Activated CD4-positive, alpha-beta T cell treated with anti-CD3 and anti-CD28 coated beads, Interleukin-2, amount 10 ng/mL, durations not matched to agents 24 days and 14 days (primary cell): Measurements from ENCODE around the gene SPNS2. TPM values are rescaled to one million over a fixed set of nuclear protein-coding genes. Genes with fewer than 3 reads are reported as not detected.

ENCODE experiments used
- DNase-seq: peaks from one replicate; pipeline ENCODE4 v3.0.0; 2022
- H3K27ac Mint-ChIP-seq: one replicate; pipeline ENCODE4 v1.8.0; 2022; ENCODE audit warnings: mild to moderate bottlenecking, mixed read lengths
- H3K27me3 Mint-ChIP-seq: one replicate; pipeline ENCODE4 v1.8.0; 2022; ENCODE audit warnings: mixed read lengths
- H3K36me3 Mint-ChIP-seq: one replicate; pipeline ENCODE4 v1.8.0; 2022; ENCODE audit warnings: low read depth, mild to moderate bottlenecking, mixed read lengths
- H3K4me1 Mint-ChIP-seq: one replicate; pipeline ENCODE4 v1.8.0; 2021; ENCODE audit warnings: mixed read lengths
- H3K4me3 Mint-ChIP-seq: one replicate; pipeline ENCODE4 v1.8.0; 2022; ENCODE audit warnings: mild to moderate bottlenecking, moderate library complexity, mixed read lengths
- H3K9me3 Mint-ChIP-seq: one replicate; pipeline ENCODE4 v1.8.0; 2021; ENCODE audit warnings: mixed read lengths
- intact Hi-C: fragments of 100-400 bp; cut with micrococcal nuclease; formaldehyde crosslinking; loops from one replicate; pipeline ENCODE4 v1.15.1; 2023
- total RNA-seq: library from RNA; stranded (reverse); gene quantifications from 2 replicates; pipeline ENCODE4 v1.2.3, GENCODE V29; 2022

SPNS2 gene
- total RNA-seq, 1 donor from 2014 or later: 0.28 TPM

DNA sequence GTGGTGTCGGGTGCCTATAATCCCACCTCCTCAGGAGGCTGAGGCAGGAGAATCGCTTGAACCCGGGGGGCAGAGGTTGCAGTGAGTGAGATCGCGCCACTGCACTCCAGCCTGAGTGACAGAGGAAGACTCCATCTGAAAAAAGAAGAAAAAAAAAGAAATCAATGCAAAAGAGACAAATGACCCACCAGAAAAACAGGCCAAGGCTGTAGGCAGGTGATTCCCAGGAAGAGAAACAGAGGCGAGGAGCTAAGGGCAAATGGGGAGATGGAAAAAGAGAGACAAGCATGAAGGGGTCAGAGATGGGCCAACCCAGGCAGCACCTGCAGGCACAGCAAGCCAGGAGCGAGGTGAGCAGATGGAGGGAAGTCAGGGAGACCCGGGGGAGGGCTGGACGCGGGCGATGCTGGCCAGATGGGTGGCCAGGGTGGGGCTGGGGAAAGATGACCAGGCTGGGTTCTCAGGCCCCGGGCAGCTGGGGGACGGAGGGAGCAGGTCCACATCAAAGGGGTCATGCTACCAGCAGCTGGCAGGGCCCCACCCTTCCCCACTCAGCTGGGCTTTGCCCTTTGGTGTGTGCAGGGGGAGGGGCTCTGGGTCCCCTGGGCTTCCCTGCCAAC is 31.0 kb downstream of the SPNS2 start:
- peaks cover 9% of the 10 kb centered on the region for H3K27me3 Mint-ChIP-seq
- no peak overlapping the region for H3K27ac Mint-ChIP-seq
- no peaks in the 10 kb centered on the region for H3K9me3 Mint-ChIP-seq
- H3K36me3 Mint-ChIP-seq: no peaks in the 10 kb centered on the region
- DNase-seq: no peak
- peaks cover 4% of the 10 kb centered on the region for H3K4me1 Mint-ChIP-seq
- H3K4me3 Mint-ChIP-seq: no peak overlapping the region
- intact Hi-C loops: loop anchor here (10.0 kb wide), 1 partner anchor 105 kb away; no protein-coding TSS in a partner anchor

DNA sequence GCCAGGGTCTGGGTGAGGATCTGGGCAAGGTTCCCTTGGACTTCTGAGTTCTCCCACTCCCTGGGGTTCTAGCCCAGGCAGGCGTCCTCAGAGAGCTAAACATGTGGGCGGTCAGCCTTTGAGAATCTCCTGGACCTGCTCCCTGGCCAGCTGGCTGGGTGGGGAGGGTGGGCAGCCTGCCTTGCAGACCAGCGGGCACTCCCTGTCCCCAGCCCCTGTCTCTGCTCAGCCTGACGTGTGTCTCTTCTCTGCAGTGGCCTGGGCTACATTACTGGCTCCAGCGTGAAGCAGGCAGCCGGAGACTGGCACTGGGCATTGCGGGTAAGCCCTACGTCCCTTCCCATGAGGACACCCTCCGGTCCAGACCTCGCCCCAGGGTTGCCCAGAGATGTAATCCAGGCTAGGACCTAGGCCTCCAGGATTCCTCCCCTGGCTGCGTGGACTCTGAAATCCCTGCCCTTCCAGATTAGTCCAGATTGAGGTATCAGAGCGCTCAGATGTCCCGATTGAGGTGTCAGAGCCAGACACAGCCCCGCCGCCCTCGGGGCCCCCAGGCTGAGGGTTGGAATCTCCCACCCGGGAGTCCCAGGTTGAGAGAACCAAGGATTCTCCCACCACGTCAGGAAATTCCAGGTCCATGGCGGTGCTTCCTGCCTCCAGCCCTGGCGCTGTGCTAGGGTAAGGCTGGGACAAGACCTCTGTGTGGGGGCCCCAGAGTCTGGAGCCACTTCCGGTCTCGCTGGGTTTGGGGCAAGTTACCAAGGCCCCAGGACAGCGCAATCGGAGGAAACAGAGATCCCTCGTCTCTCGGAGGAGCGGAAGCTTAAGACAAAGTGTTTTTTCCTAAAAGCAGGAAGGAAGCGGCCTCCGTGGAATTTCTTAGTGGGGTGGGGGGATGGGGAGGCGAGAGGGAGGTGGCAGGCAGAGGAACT is 32.4 kb downstream of the SPNS2 start:
- no peaks in the 10 kb centered on the region for H3K9me3 Mint-ChIP-seq
- no peak overlapping the region for H3K27ac Mint-ChIP-seq
- no peak for DNase-seq
- H3K36me3 Mint-ChIP-seq: peaks cover 2% of the 10 kb centered on the region
- H3K4me3 Mint-ChIP-seq: no peak overlapping the region
- H3K27me3 Mint-ChIP-seq: peaks cover 5% of the 10 kb centered on the region
- intact Hi-C loops: loop anchor here (10.0 kb wide), 1 partner anchor 106 kb away; no protein-coding TSS in a partner anchor
- peaks cover 4% of the 10 kb centered on the region for H3K4me1 Mint-ChIP-seq

DNA sequence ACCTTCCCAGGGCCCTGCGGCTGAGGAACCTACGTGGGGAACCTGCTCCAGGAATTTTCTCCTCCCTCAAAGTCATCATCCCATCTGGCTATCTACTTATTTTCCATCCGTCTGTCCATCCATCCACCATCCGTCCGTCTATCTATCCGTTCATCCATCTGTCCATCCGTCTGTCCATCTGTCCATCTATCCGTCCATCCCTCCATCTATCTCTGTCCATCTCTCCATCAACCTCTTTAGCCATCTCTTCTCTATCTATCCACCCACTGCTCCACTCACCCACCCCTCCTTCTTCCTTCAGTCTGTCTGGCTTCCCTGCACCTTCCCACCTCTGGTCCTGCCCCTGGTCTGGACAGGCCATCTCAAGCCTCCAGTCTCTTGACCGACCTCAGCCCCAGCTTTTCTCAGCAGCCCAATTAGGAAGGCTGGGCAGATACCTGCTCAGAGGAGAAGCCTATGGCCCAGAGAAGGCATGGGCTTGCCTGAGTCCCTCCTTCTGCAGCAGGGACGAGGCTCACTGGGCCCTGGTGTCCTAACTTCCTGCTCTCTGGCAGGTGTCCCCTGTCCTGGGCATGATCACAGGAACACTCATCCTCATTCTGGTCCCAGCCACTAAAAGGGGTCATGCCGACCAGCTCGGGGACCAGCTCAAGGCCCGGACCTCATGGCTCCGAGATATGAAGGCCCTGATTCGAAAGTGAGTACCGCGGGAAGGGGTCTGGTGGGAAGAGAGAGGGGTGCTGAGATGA is 33.5 kb downstream of the SPNS2 start:
- DNase-seq: no peak
- H3K27me3 Mint-ChIP-seq: peaks cover 5% of the 10 kb centered on the region
- no peak overlapping the region for H3K4me3 Mint-ChIP-seq
- no peak overlapping the region for H3K27ac Mint-ChIP-seq
- peaks cover 4% of the 10 kb centered on the region for H3K4me1 Mint-ChIP-seq
- intact Hi-C loops: loop anchor here (10.0 kb wide), 1 partner anchor 107 kb away; no protein-coding TSS in a partner anchor
- H3K9me3 Mint-ChIP-seq: no peaks in the 10 kb centered on the region
- peaks cover 4% of the 10 kb centered on the region for H3K36me3 Mint-ChIP-seq

DNA sequence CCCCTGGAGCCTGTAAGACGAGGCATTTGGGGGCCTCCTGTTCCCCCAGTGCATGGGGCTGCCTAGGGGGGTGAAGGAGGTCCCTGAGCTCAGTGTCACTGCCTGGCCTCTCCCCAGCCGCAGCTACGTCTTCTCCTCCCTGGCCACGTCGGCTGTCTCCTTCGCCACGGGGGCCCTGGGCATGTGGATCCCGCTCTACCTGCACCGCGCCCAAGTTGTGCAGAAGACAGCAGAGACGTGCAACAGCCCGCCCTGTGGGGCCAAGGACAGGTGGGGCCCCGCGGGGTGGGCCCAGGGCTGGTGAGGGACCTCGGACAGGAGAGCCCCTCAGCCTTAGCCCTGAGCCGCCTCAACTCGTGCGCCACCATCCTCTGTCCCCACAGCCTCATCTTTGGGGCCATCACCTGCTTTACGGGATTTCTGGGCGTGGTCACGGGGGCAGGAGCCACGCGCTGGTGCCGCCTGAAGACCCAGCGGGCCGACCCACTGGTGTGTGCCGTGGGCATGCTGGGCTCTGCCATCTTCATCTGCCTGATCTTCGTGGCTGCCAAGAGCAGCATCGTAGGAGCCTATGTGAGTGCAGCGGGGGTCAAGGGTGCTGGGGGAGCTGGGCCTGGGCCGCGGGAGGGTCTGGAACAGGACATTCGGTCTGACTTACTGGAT is 34.3 kb downstream of the SPNS2 start:
- Mint-ChIP-seq H3K9me3 (no peaks in the 10 kb centered on the region), H3K36me3 (peaks cover 5% of the 10 kb centered on the region), H3K4me3 (no peak overlapping the region), H3K27ac (no peak overlapping the region), H3K4me1 (peaks cover 4% of the 10 kb centered on the region), H3K27me3 (peaks cover 5% of the 10 kb centered on the region)
- intact Hi-C loops: loop anchor here (10.0 kb wide), 1 partner anchor 108 kb away; no protein-coding TSS in a partner anchor
- DNase-seq: no peak

DNA sequence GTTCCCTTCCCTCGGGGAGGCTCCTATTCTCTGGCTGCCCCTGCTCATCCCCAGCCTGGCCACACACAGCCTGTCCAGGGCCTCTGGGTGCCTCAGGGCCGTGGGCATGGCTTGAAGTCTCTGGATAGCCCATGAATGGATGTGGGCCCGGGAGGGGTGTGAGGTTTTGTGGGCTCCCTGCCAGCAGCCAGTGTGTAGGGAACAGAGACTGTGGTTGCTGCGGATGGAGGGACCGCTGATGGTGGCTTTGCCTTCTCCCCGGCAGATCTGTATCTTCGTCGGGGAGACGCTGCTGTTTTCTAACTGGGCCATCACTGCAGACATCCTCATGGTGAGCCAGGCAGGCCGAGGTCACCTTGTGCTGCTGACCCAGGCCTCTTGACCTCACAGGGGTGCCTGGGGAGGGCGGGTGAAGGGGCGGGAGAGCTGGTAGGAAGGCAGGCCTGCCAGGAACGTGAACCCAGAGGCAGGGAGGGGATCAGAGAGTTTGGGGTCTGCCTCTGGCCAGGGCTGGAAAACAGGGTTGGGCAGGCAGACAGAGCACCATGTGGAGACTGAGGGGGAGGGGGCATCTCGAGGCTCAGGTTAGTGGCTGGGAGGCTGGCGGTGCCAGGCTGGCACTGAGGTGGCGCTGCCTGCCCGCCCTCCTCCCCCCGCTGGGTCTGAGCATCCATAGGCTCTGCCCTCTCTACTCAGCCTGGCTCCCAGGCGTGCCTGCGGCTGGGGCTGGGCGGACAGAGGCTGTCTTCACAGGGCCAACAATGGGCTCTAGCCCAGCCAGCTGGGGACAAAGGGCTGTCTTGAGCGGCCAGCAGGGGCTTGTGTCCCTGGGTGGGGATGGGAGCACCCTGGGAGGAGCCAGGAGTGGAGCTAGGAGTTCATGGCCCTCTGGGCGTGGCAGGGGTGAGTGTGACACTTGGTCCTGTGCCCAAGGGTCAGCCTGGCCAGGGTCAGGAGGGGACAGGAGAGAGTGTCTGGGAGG is 35.1 kb downstream of the SPNS2 start:
- Mint-ChIP-seq H3K27me3 (peaks cover 5% of the 10 kb centered on the region), H3K4me3 (no peak overlapping the region), H3K9me3 (no peaks in the 10 kb centered on the region), H3K4me1 (peaks cover 4% of the 10 kb centered on the region), H3K27ac (no peak overlapping the region), H3K36me3 (peaks cover 5% of the 10 kb centered on the region)
- intact Hi-C loops: loop anchor here (10.0 kb wide), 1 partner anchor 109 kb away; no protein-coding TSS in a partner anchor
- DNase-seq: peak; percentile 67

- Mint-ChIP-seq H3K27ac (no peak overlapping the region), H3K4me3 (no peak overlapping the region), H3K36me3 (peaks cover 5% of the 10 kb centered on the region), H3K4me1 (peaks cover 4% of the 10 kb centered on the region), H3K9me3 (no peaks in the 10 kb centered on the region), H3K27me3 (peaks cover 5% of the 10 kb centered on the region)
- no peak for DNase-seq
- intact Hi-C loops: loop anchor here (10.0 kb wide), 1 partner anchor 110 kb away; no protein-coding TSS in a partner anchor
Observed at GRCh38 chr17:4534515-4534914, 35.8 kb downstream of the SPNS2 start.

GRCh38 chr17:4534928-4535666 is 36.4 kb downstream of the SPNS2 start:
- H3K4me1 Mint-ChIP-seq: peaks cover 4% of the 10 kb centered on the region
- peaks cover 8% of the 10 kb centered on the region for H3K36me3 Mint-ChIP-seq
- H3K27me3 Mint-ChIP-seq: peaks cover 5% of the 10 kb centered on the region
- DNase-seq: no peak
- no peaks in the 10 kb centered on the region for H3K9me3 Mint-ChIP-seq
- H3K4me3 Mint-ChIP-seq: no peak overlapping the region
- intact Hi-C loops: loop anchor here (10.0 kb wide), 1 partner anchor 110 kb away; no protein-coding TSS in a partner anchor
- peak overlapping the region; percentile 45 for H3K27ac Mint-ChIP-seq

GRCh38 chr17:4535667-4536258 is 37.1 kb downstream of the SPNS2 start:
- peaks cover 4% of the 10 kb centered on the region for H3K4me1 Mint-ChIP-seq

DNA sequence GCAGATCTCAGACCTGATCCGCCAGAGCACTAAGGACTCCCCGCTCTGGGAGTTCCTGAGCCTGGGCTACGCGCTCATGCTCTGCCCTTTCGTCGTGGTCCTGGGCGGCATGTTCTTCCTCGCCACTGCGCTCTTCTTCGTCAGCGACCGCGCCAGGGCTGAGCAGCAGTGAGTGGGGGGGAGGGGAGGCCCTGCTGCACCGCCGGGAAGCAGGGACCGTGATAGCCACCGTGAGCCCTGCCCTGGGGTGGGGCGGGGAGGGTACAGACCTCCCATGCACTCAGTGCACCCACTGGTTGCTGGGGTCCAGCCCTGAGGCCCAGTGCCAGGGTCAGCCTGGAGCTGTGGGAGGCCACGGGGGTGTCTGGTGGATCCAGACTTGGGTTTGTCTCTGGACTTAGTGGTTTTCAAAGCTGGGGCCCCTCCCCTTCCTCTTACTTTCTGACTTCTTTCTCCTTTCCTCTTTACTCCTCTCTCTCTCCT is 37.6 kb downstream of the SPNS2 start:
- peaks cover 5% of the 10 kb centered on the region for H3K27me3 Mint-ChIP-seq
- intact Hi-C loops: loop anchor here (10.0 kb wide), 1 partner anchor 111 kb away; no protein-coding TSS in a partner anchor
- peaks cover 12% of the 10 kb centered on the region for H3K36me3 Mint-ChIP-seq
- no peak overlapping the region for H3K27ac Mint-ChIP-seq
- H3K9me3 Mint-ChIP-seq: no peaks in the 10 kb centered on the region
- no peak overlapping the region for H3K4me3 Mint-ChIP-seq
- H3K4me1 Mint-ChIP-seq: peaks cover 4% of the 10 kb centered on the region
- DNase-seq: no peak

More at GRCh38 chr17:4535667-4536258, 37.1 kb downstream of the SPNS2 start:
- Mint-ChIP-seq H3K27ac (peak overlapping the region; percentile 45), H3K4me3 (no peak overlapping the region), H3K27me3 (peaks cover 5% of the 10 kb centered on the region), H3K9me3 (no peaks in the 10 kb centered on the region), H3K36me3 (peaks cover 8% of the 10 kb centered on the region)
- no peak for DNase-seq
- intact Hi-C loops: loop anchor here (10.0 kb wide), 1 partner anchor 111 kb away; no protein-coding TSS in a partner anchor

DNA sequence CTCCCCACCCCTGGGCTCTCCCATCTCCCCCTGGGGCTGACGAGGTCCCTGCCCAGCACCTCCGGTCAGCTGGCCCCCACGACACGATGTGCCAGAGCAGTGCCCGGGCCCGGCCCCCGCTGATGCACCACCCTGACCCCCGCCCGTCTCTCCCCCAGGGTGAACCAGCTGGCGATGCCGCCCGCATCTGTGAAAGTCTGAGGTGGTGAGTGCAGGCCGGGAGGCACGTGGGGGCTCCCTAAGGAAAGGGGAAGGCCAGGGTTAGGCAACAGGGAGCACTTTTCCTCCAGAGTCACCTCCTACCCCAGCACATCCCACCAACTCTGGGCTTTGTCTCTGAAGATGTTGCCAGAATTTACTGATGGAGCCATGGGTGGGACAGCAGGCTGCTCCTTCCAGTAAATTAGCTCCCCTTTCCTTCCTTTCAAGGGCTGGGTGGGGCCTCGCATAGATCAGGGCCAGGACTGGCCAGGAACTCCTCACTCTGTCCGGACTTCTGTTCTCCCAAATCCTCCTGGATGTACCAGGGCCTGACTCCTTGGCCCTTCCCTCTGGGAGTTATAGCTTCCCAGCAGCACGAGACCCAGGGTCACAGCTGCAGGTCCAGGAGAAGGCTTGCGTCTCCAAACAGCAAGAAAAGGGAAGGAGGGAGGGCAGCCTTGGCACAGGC is 38.2 kb downstream of the SPNS2 start:
- DNase-seq: no peak
- Mint-ChIP-seq H3K4me1 (peaks cover 4% of the 10 kb centered on the region), H3K9me3 (no peaks in the 10 kb centered on the region), H3K27ac (no peak overlapping the region), H3K27me3 (peaks cover 4% of the 10 kb centered on the region), H3K36me3 (peaks cover 13% of the 10 kb centered on the region), H3K4me3 (no peak overlapping the region)
- intact Hi-C loops: loop anchor here (10.0 kb wide), 1 partner anchor 112 kb away; no protein-coding TSS in a partner anchor
